ENCODE results near the gene SRSF9. TPM values are rescaled to one million over a fixed set of nuclear protein-coding genes. Genes with fewer than 3 reads are reported as not detected.

Gene SRSF9
- total RNA-seq, 1 donor from 2014 or later = 115 TPM

- Histone ChIP-seq H3K4me3 (no peak overlapping the region), H3K9me3 (no peaks in the 10 kb centered on the region), H3K4me1 (peaks cover 27% of the 10 kb centered on the region), H3K27ac (no peak overlapping the region), H3K27me3 (ENCODE audit: low read depth) (no peaks in the 10 kb centered on the region), H3K36me3 (peaks cover 89% of the 10 kb centered on the region)
- TF ChIP-seq CTCF (IDR thresholded peaks at IDR 0.05) = no peak
- intact Hi-C loops (cut with DNase I) = no loop called here
- ATAC-seq (no peak), DNase-seq (no peak)
Measured at GRCh38 chr12:120463712-120464111, 5.8 kb downstream of the SRSF9 start.

- DNase-seq = no peak
Measured at GRCh38 chr12:120462099-120462640, 7.4 kb downstream of the SRSF9 start.

GRCh38 chr12:120460157-120460556 lies 9.4 kb downstream of the SRSF9 start:
- no peak for TF ChIP-seq CTCF (IDR thresholded peaks at IDR 0.05)
- intact Hi-C loops (cut with DNase I) = no loop called here

More at GRCh38 chr12:120462099-120462640, 7.4 kb downstream of the SRSF9 start:
- intact Hi-C loops (cut with DNase I) = no loop called here
- H3K36me3 ChIP-seq = peaks cover 100% of the 10 kb centered on the region
- H3K27ac ChIP-seq = no peak overlapping the region
- no peaks in the 10 kb centered on the region for H3K27me3 ChIP-seq (ENCODE audit: low read depth)
- no peaks in the 10 kb centered on the region for H3K9me3 ChIP-seq
- TF ChIP-seq CTCF (IDR thresholded peaks at IDR 0.05) = no peak
- H3K4me1 ChIP-seq = peaks cover 12% of the 10 kb centered on the region
- no peak for ATAC-seq
- H3K4me3 ChIP-seq = no peak overlapping the region

DNA sequence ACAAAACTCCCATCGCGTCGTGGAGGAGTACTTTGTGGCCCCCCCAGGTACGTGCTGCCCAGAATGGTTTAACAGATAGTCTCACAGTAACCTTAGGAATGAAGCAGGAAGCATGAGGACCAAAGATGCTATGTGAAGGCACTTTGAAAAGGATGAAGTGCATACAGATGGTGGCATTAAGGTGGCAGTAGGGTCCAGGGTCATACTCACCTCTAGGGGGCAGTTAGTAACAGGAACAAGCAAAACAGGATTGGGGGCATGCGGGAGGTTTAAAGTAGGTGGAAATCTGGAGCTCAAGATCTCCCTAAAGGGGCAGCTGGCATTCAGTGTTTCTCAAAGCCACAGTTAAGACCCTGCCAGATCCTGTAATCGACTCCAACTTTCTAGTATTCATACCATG lies 12.4 kb downstream of the SRSF9 start:
- no peak for TF ChIP-seq CTCF (IDR thresholded peaks at IDR 0.05)
- ATAC-seq (no peak), DNase-seq (no peak)
- Histone ChIP-seq H3K36me3 (peaks cover 99% of the 10 kb centered on the region), H3K27me3 (ENCODE audit: low read depth) (no peaks in the 10 kb centered on the region), H3K27ac (no peak overlapping the region), H3K4me3 (no peak overlapping the region), H3K9me3 (no peaks in the 10 kb centered on the region), H3K4me1 (no peaks in the 10 kb centered on the region)
- intact Hi-C loops (cut with DNase I) = no loop called here

More at GRCh38 chr12:120460157-120460556, 9.4 kb downstream of the SRSF9 start:
- DNase-seq = no peak
- H3K9me3 ChIP-seq = no peaks in the 10 kb centered on the region
- H3K4me3 ChIP-seq = no peak overlapping the region
- H3K27me3 ChIP-seq (ENCODE audit: low read depth) = no peaks in the 10 kb centered on the region
- H3K4me1 ChIP-seq = no peaks in the 10 kb centered on the region
- peaks cover 99% of the 10 kb centered on the region for H3K36me3 ChIP-seq
- no peak overlapping the region for H3K27ac ChIP-seq
- no peak for ATAC-seq

DNA sequence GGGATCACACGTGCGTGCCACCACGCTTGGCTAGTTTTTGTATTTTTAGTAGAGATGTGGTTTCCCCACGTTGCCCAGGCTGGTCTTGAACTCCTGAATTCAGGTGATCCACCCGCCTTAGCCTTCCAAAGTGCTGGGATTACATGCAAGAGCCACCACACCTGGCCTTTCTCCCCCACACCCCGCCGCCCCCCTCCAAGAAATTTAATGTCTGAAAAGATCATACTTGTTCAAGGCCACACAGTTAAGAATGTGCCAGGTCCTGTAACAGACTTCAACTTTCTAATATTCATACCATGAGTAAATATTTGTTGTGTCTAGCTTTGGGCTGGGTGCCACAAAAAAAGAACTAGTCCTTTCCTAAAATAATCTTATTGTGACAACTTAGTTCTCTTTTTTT lies 14.2 kb downstream of the SRSF9 start:
- Histone ChIP-seq H3K27ac (no peak overlapping the region), H3K4me3 (no peak overlapping the region), H3K9me3 (no peaks in the 10 kb centered on the region), H3K4me1 (no peaks in the 10 kb centered on the region), H3K36me3 (peaks cover 91% of the 10 kb centered on the region), H3K27me3 (ENCODE audit: low read depth) (no peaks in the 10 kb centered on the region)
- no peak for TF ChIP-seq CTCF (IDR thresholded peaks at IDR 0.05)
- ATAC-seq (no peak), DNase-seq (no peak)
- intact Hi-C loops (cut with DNase I) = no loop called here

Data from lower lobe of right lung (tissue), 2 donors.